Gastrocnemius medialis (tissue), 4 donors: ENCODE measurements around the gene KCNAB3. TPM values are rescaled to one million over a fixed set of nuclear protein-coding genes. Genes with fewer than 3 reads are reported as not detected.

Experiments used
- ATAC-seq, 2 donors: fragments of 150-250 bp; one replicate each; pipeline ENCODE4 v1.9.1; 2016
- DNase-seq, 2 donors: peaks; one replicate each; pipeline ENCODE4 v3.0.0-alpha.2; 2019
- H3K27ac ChIP-seq, 4 donors: fragments of 200-600 bp; sonication (generic); 1 replicate in 1 of 4; 2 replicates in 3 of 4; pipeline ENCODE4 v1.5.1; 2016 to 2018; ENCODE audit warnings: mild to moderate bottlenecking in 2 of 4, moderate library complexity in 1 of 4
- H3K27me3 ChIP-seq, 3 donors: fragments of 200-600 bp; sonication (generic) in 2 of 3; 1 replicate in 1 of 3; 2 replicates in 2 of 3; pipeline versions ENCODE4 v1.5.1 to v1.6.0; 2016 to 2019; ENCODE audit warnings: mild to moderate bottlenecking in 1 of 3, moderate library complexity in 1 of 3
- H3K36me3 ChIP-seq, 2 donors: fragments of 200-600 bp; sonication (generic) in 1 of 2; one replicate each; pipeline ENCODE4 v1.5.1; 2017 to 2018
- H3K4me1 ChIP-seq, 2 donors: fragments of 200-600 bp; sonication (generic) in 1 of 2; one replicate each; pipeline ENCODE4 v1.5.1; 2016 to 2017; ENCODE audit warnings: mild to moderate bottlenecking in 2 of 2
- H3K4me3 ChIP-seq, 4 donors: fragments of 200-600 bp; sonication (generic) in 3 of 4; 1 replicate in 1 of 4; 2 replicates in 3 of 4; pipeline ENCODE4 v1.5.1; 2016 to 2019; ENCODE audit warnings: mild to moderate bottlenecking in 2 of 4
- H3K9me3 ChIP-seq, 3 donors: fragments of 200-600 bp; sonication (generic) in 2 of 3; 1 replicate in 1 of 3; 2 replicates in 2 of 3; pipeline ENCODE4 v1.5.1; 2016 to 2019
- POLR2A ChIP-seq, 2 donors: fragments of 450-650 bp; IDR thresholded peaks; one replicate each; pipeline ENCODE4 v1.6.1; 2017; ENCODE audit warnings: antibody characterized with exemption in 2 of 2, mild to moderate bottlenecking in 2 of 2, moderate library complexity in 2 of 2
- in situ Hi-C, 4 donors: fragments of 200-750 bp; cut with MboI; loops; one replicate each; pipeline versions ENCODE4 v1.15.0 to v1.8.0; 2017; ENCODE audit warnings: low sequenced_read_pairs in 4 of 4
- intact Hi-C: fragments of 100-400 bp; cut with DNase I; formaldehyde crosslinking; loops from one replicate; pipeline ENCODE4 v1.15.1; 2023; ENCODE audit warnings: low total_unique reads
- total RNA-seq, 4 donors: library from RNA; depleted of rRNA; stranded (reverse); fragments of >200 nt; gene quantifications; one replicate each; pipeline versions ENCODE4 v1.1.0 to v1.2.3, GENCODE V29; 2016
- TF ChIP-seq, protein P1 (sequence below), 5 experiments: fragments of 450-650 bp in 3 of 5; fragments of 200-600 bp in 2 of 5; sonication (generic) in 2 of 5; IDR thresholded peaks in 4 of 5; conservative IDR thresholded peaks in 1 of 5; 1 replicate in 4 of 5; 2 replicates in 1 of 5; pipeline ENCODE4 v1.5.1; 2016 to 2019; ENCODE audit warnings: antibody characterized with exemption in 5 of 5, mild to moderate bottlenecking in 3 of 5, moderate library complexity in 3 of 5

Gene KCNAB3
- total RNA-seq, 4 donors from 2014 or later: 0.42 TPM; not detected in 3

DNA sequence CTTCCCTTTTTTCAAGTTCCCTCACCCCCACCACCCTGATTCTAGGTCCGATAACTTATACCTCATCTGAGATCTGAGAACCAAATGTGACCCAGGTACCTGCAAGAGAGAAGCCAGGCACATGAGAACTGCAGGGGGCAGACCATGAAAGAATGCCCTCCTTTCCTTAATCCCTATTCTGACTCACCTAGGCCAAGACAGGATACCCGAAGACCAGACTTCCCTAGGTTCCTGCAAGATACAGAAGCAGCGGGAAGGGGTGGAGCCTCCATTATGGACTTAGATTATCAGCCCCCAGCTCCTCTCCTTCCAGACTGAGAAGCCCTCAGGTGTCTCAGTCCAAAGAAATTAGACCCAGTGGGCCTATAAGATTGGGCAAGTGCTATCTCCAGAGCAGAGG is 2.1 kb downstream of the KCNAB3 start:
- intact Hi-C loops: no loop called here
- H3K9me3 ChIP-seq: no peaks in the 10 kb centered on the region

DNA sequence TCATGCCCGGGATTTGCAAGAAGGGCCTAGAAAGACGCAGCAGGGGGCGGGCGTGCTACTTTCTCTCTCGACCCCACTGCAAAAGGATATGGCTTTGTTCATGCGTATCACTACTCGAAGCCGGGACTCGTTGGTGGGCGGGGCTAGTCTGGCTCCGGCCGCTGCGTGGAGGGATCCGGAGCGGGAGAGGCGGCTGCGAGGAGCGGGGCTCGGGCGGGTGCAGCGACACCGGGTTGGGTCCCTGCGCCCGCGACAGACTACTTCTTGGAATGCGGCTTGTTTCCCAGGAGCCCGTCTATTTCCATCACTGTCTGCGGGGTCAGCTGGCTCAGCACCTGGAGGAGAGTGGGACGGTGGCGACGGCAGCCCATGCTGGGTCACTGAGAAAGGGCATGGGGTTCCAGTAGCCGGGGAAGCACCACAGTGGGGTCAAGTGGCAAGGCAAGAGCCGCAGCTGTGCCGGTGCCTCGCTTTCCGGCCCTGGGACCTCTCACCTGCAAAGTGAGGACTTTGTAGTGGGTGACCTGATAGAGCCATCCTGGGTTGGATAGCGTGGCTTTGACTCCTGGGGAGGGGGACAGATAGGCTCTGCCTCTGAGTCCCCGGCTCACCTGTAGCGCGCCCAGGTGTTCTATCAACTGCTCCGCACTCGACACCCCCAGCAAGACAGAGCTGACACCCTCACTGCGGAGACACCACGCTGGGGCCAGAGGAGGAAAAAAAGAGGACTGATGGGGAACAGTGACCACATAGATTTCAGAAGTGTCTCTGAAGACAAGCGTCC is 6.6 kb downstream of the KCNAB3 start:
- H3K9me3 ChIP-seq: no peaks in the 10 kb centered on the region
- no peaks in the 10 kb centered on the region for H3K36me3 ChIP-seq
- in situ Hi-C loops: no loop called here
- ATAC-seq: peak; percentile 87 to 93
- H3K4me1 ChIP-seq: peaks cover 5 to 12% of the 10 kb centered on the region in 2 donors
- peak; percentile 52 to 76 for DNase-seq
- H3K27ac ChIP-seq: peak overlapping the region; percentile 58 to 74 (median 60)
- no peaks in the 10 kb centered on the region for H3K27me3 ChIP-seq
- intact Hi-C loops: no loop called here
- H3K4me3 ChIP-seq: peak overlapping the region; percentile 53 to 77 (median 60)
- TF ChIP-seq POLR2A (IDR thresholded peaks at IDR 0.05): peak; percentile 43 to 57
- TF ChIP-seq, protein P1, sequence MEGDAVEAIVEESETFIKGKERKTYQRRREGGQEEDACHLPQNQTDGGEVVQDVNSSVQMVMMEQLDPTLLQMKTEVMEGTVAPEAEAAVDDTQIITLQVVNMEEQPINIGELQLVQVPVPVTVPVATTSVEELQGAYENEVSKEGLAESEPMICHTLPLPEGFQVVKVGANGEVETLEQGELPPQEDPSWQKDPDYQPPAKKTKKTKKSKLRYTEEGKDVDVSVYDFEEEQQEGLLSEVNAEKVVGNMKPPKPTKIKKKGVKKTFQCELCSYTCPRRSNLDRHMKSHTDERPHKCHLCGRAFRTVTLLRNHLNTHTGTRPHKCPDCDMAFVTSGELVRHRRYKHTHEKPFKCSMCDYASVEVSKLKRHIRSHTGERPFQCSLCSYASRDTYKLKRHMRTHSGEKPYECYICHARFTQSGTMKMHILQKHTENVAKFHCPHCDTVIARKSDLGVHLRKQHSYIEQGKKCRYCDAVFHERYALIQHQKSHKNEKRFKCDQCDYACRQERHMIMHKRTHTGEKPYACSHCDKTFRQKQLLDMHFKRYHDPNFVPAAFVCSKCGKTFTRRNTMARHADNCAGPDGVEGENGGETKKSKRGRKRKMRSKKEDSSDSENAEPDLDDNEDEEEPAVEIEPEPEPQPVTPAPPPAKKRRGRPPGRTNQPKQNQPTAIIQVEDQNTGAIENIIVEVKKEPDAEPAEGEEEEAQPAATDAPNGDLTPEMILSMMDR (IDR thresholded peaks at IDR 0.05 in 4 of 5, conservative IDR thresholded peaks at IDR 0.05 in 1 of 5): no peak

More for the DNA sequence above, 2.1 kb downstream of the KCNAB3 start:
- TF ChIP-seq, protein P1 (IDR thresholded peaks at IDR 0.05 in 4 of 5, conservative IDR thresholded peaks at IDR 0.05 in 1 of 5): no peak
- TF ChIP-seq POLR2A (IDR thresholded peaks at IDR 0.05): no peak
- Histone ChIP-seq H3K36me3 (no peaks in the 10 kb centered on the region), H3K27me3 (no peaks in the 10 kb centered on the region), H3K4me1 (peaks cover 6 to 16% of the 10 kb centered on the region in 2 donors), H3K27ac (no peak overlapping the region), H3K4me3 (no peak overlapping the region)
- DNase-seq: no peak
- in situ Hi-C loops: no loop called here
- ATAC-seq: no peak

DNA sequence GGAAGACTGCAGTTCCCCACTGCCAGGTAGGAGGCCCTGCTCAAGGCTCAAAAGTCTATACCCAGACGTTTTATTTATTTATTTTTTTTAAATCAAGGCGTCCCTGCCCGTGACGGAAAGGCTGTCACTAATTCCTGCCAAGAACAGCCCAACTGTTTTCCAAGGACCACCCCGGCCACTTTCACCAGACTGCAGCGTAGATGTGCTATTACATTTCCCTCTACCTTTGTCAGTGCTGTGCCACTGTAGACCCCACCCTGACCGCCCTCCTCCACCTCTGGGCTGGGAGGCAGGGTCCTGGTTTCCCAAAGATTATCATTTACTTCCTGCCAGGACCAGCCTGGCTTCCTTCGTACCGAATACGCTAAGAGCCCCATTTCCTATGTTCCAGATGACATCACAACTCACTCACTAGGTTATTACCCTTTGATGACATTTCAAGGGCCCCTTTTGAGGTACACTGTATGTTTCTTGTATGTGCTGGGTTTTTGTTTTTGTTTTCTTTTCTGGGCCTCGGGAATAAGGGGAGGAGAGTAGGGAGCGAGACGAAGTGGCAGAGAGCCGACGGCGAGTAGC is 7.3 kb downstream of the KCNAB3 start:
- TF ChIP-seq, protein P1 (IDR thresholded peaks at IDR 0.05 in 4 of 5, conservative IDR thresholded peaks at IDR 0.05 in 1 of 5): no peak
- no peak for TF ChIP-seq POLR2A (IDR thresholded peaks at IDR 0.05)
- Histone ChIP-seq H3K36me3 (no peaks in the 10 kb centered on the region), H3K4me3 (peak overlapping the region; percentile 53 to 77 (median 60)), H3K4me1 (peaks cover 5 to 12% of the 10 kb centered on the region in 2 donors), H3K27ac (peak overlapping the region; percentile 58 to 74 (median 60)), H3K27me3 (no peaks in the 10 kb centered on the region), H3K9me3 (no peaks in the 10 kb centered on the region)
- intact Hi-C loops (no loop called here), in situ Hi-C loops (no loop called here)
- ATAC-seq (peak; percentile 9 to 11), DNase-seq (no peak)

DNA sequence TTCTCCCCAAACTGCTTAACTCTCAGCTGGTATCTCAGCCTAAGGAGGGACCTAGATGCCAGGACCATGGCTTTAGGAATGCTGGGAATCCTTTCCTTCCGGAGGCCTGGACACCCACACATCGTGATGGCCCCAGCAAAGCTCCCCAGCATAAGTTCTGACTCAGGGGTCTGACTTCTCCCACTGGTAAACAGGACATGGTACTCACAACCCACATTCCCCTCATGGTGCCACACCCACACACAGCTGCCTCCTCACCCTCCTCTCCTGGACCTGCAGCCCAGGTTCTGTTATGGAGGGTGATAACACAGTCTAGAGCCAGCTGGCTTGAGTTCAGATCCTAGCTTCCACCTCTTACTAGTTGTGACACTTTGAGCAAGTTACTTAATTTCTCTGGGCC is 12.8 kb downstream of the KCNAB3 start:
- DNase-seq: no peak
- Histone ChIP-seq H3K36me3 (no peaks in the 10 kb centered on the region), H3K27me3 (no peaks in the 10 kb centered on the region), H3K4me1 (peaks cover 17 to 21% of the 10 kb centered on the region in 2 donors), H3K9me3 (no peaks in the 10 kb centered on the region), H3K4me3 (peak overlapping the region in 2 of 4 donors; percentile 79 to 81), H3K27ac (peak overlapping the region; percentile 85 to 92 (median 90))
- in situ Hi-C loops: loop anchor here in 1 of 4 donors (10.0 kb wide), 1 partner anchor 78 kb away; no protein-coding TSS in a partner anchor
- no peak for ATAC-seq
- TF ChIP-seq POLR2A (IDR thresholded peaks at IDR 0.05): no peak
- TF ChIP-seq, protein P1 (IDR thresholded peaks at IDR 0.05 in 4 of 5, conservative IDR thresholded peaks at IDR 0.05 in 1 of 5): no peak
- intact Hi-C loops: loop anchor here (5.0 kb wide), 1 partner anchor 60 kb away; the partner anchor contains the start of genes CYB5D1, NAA38 and TMEM88
